Measurements from ENCODE around the gene TCF12. TPM values are rescaled to one million over a fixed set of nuclear protein-coding genes. Genes with fewer than 3 reads are reported as not detected.

Gene TCF12
- total and polyA plus RNA-seq, 2 of the 8 experiments (the other 6 are each of a cell fraction or from before 2014, with no cell fraction given), result 85.8 to 101 TPM

GRCh38 chr15:57138349-57138788 lies 219.9 kb downstream of the TCF12 start (continued):
- TF ChIP-seq HDAC2 (IDR thresholded peaks at IDR 0.05; ENCODE audit: borderline replicate concordance in 1 of 2, low read depth in 2 of 2, low read length in 2 of 2) (no peak), EGR1 (IDR thresholded peaks at IDR 0.05; ENCODE audit: borderline replicate concordance, low read depth, low read length) (no peak), POLR2A (IDR thresholded peaks at IDR 0.05; ENCODE audit: control extremely low read depth in 1 of 2, low read depth in 2 of 2, low read length in 2 of 2) (no peak), CBX8 (IDR thresholded peaks at IDR 0.05; ENCODE audit: borderline replicate concordance, low read depth, low read length) (no peak), SAP30 (IDR thresholded peaks at IDR 0.05; ENCODE audit: insufficient read depth, insufficient replicate concordance, low read length) (no peak), ASH2L (IDR thresholded peaks at IDR 0.05; ENCODE audit: low read length) (no peak), RFX5 (IDR thresholded peaks at IDR 0.05; ENCODE audit: borderline replicate concordance, low read depth, low read length) (no peak), CHD2 (IDR thresholded peaks at IDR 0.05; ENCODE audit: low read length) (no peak), TCF12 (IDR thresholded peaks at IDR 0.05; ENCODE audit: low read depth, low read length) (no peak), CTBP2 (IDR thresholded peaks at IDR 0.05; ENCODE audit: borderline replicate concordance, insufficient read depth, insufficient read length, low read length) (no peak), SP1 (IDR thresholded peaks at IDR 0.05; ENCODE audit: low read depth, low read length) (0 out of 2 replicates have a peak, but pooled peaks have one; percentile 27), BCL11A (IDR thresholded peaks at IDR 0.05; ENCODE audit: low read depth in 2 of 2, low read length in 2 of 2) (no peak), RNF2 (IDR thresholded peaks at IDR 0.05; ENCODE audit: borderline replicate concordance, low read depth, low read length, missing control alignments, poor library complexity, severe bottlenecking) (no peak), TEAD4 (IDR thresholded peaks at IDR 0.05; ENCODE audit: low read depth, low read length) (peak; percentile 48; the same call in 1 of the 2 replicates), PHF8 (conservative IDR thresholded peaks at IDR 0.05; ENCODE audit: low read depth, low read length) (no peak), CTCF (IDR thresholded peaks at IDR 0.05; ENCODE audit: control extremely low read depth in 1 of 3, insufficient read depth in 1 of 3, low read depth in 1 of 3, low read length in 3 of 3) (peak; percentile 29 to 86 (median 71)), EZH2 (IDR thresholded peaks at IDR 0.05; ENCODE audit: low read depth, low read length, severe bottlenecking) (no peak), USF2 (IDR thresholded peaks at IDR 0.05; ENCODE audit: low read length) (no peak), KDM1A (IDR thresholded peaks at IDR 0.05; ENCODE audit: borderline replicate concordance, low read length) (no peak)
